Nephron (organoid): Measurements from ENCODE around the gene MECP2.

ENCODE experiments used
- H3K27ac Mint-ChIP-seq, 3 experiments: 2 replicates each; pipeline ENCODE4 v1.8.0; 2020; ENCODE audit warnings: mixed read lengths in 3 of 3, mild to moderate bottlenecking in 2 of 3, moderate library complexity in 1 of 3
- H3K27me3 Mint-ChIP-seq: 2 replicates; pipeline ENCODE4 v1.8.0; 2021; ENCODE audit warnings: low read depth, mild to moderate bottlenecking, moderate library complexity, mixed read lengths
- H3K36me3 Mint-ChIP-seq: 2 replicates; pipeline ENCODE4 v1.8.0; 2020; ENCODE audit warnings: low read depth, mixed read lengths
- H3K4me1 Mint-ChIP-seq: 2 replicates; pipeline ENCODE4 v1.8.0; 2020; ENCODE audit warnings: mixed read lengths
- H3K4me3 Mint-ChIP-seq, 3 experiments: 2 replicates each; pipeline ENCODE4 v1.8.0; 2020; ENCODE audit warnings: mild to moderate bottlenecking in 3 of 3, mixed read lengths in 3 of 3, moderate library complexity in 2 of 3
- H3K9me3 Mint-ChIP-seq: 2 replicates; pipeline ENCODE4 v1.8.0; 2020; ENCODE audit warnings: mixed read lengths
- TF ChIP-seq, protein P1 (sequence below), 3 experiments: fragments of 200-600 bp; sonication (generic); IDR thresholded peaks; one replicate each; pipeline ENCODE4 v1.5.0; 2021; ENCODE audit warnings: antibody characterized with exemption in 3 of 3; ENCODE audit not compliant: unreplicated experiment in 3 of 3

Gene MECP2

GRCh38 chrX:154125391-154126040, 28.0 kb upstream of the MECP2 start:
- Mint-ChIP-seq H3K27me3 (no peaks in the 10 kb centered on the region), H3K4me1 (peaks cover 6% of the 10 kb centered on the region)

GRCh38 chrX:154123241-154124219, 26.0 kb upstream of the MECP2 start:
- no peak overlapping the region for H3K27ac Mint-ChIP-seq

More at GRCh38 chrX:154125391-154126040, 28.0 kb upstream of the MECP2 start:
- TF ChIP-seq, protein P1, sequence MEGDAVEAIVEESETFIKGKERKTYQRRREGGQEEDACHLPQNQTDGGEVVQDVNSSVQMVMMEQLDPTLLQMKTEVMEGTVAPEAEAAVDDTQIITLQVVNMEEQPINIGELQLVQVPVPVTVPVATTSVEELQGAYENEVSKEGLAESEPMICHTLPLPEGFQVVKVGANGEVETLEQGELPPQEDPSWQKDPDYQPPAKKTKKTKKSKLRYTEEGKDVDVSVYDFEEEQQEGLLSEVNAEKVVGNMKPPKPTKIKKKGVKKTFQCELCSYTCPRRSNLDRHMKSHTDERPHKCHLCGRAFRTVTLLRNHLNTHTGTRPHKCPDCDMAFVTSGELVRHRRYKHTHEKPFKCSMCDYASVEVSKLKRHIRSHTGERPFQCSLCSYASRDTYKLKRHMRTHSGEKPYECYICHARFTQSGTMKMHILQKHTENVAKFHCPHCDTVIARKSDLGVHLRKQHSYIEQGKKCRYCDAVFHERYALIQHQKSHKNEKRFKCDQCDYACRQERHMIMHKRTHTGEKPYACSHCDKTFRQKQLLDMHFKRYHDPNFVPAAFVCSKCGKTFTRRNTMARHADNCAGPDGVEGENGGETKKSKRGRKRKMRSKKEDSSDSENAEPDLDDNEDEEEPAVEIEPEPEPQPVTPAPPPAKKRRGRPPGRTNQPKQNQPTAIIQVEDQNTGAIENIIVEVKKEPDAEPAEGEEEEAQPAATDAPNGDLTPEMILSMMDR (IDR thresholded peaks at IDR 0.05; ENCODE audit: unreplicated experiment in 3 of 3): no peak
- Mint-ChIP-seq H3K36me3 (no peaks in the 10 kb centered on the region), H3K27ac (no peak overlapping the region), H3K4me3 (no peak overlapping the region), H3K9me3 (peaks cover 11% of the 10 kb centered on the region)

DNA sequence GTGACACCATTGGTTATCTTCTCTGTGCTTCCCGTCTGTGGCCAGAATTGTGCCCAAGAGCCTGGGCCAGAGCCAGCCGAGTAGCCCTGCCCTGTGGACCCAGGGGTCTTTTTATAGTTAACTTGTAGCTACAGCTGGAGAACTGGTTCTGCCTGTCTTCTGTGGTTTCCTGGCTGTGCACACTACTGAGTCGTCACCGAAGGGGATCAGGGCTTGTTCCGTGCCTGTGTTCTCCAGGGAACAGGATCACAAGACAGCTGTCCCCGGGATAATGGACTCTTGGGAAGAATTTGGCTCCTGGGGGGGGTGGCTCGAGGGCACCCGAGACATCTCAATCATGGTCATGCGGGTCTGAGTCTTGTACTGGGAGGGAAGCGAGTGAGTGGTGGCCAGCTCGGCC, 24.4 kb upstream of the MECP2 start:
- Mint-ChIP-seq H3K4me1 (peaks cover 6% of the 10 kb centered on the region), H3K4me3 (no peak overlapping the region), H3K36me3 (no peaks in the 10 kb centered on the region), H3K27ac (peak overlapping the region in 1 of 3 experiments; percentile 63), H3K9me3 (peaks cover 17% of the 10 kb centered on the region), H3K27me3 (no peaks in the 10 kb centered on the region)
- TF ChIP-seq, protein P1 (IDR thresholded peaks at IDR 0.05; ENCODE audit: unreplicated experiment in 3 of 3): no peak

More at GRCh38 chrX:154123241-154124219, 26.0 kb upstream of the MECP2 start:
- no peaks in the 10 kb centered on the region for H3K27me3 Mint-ChIP-seq
- TF ChIP-seq, protein P1 (IDR thresholded peaks at IDR 0.05; ENCODE audit: unreplicated experiment in 3 of 3): no peak
- H3K4me3 Mint-ChIP-seq: no peak overlapping the region
- H3K36me3 Mint-ChIP-seq: no peaks in the 10 kb centered on the region
- peaks cover 6% of the 10 kb centered on the region for H3K4me1 Mint-ChIP-seq
- H3K9me3 Mint-ChIP-seq: peaks cover 14% of the 10 kb centered on the region

DNA sequence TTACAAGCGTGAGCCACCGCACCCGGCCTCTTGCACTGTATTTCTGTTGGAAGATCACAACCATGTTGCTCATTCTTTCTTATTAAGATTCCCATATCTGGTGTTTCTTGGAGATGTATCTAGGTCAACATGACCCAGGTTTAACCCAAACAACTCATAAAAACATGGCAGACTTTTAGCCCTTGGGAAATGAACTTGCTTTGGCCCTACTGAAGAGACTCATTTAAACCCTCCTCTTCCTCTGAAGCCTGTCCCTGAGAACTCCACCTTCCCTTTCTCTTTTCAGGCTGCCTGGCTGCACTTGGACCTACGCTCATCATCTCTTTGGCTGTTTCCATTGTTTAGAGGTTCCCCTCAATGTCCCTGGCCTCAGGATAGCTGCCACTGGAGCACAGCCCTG, 23.7 kb upstream of the MECP2 start:
- TF ChIP-seq, protein P1 (IDR thresholded peaks at IDR 0.05; ENCODE audit: unreplicated experiment in 3 of 3): no peak
- Mint-ChIP-seq H3K4me3 (no peak overlapping the region), H3K36me3 (no peaks in the 10 kb centered on the region), H3K9me3 (peaks cover 20% of the 10 kb centered on the region), H3K4me1 (peaks cover 6% of the 10 kb centered on the region), H3K27ac (no peak overlapping the region), H3K27me3 (no peaks in the 10 kb centered on the region)

GRCh38 chrX:154120567-154120966, 23.1 kb upstream of the MECP2 start:
- H3K36me3 Mint-ChIP-seq: no peaks in the 10 kb centered on the region
- peaks cover 6% of the 10 kb centered on the region for H3K4me1 Mint-ChIP-seq
- TF ChIP-seq, protein P1 (IDR thresholded peaks at IDR 0.05; ENCODE audit: unreplicated experiment in 3 of 3): no peak
- H3K9me3 Mint-ChIP-seq: peaks cover 22% of the 10 kb centered on the region
- no peaks in the 10 kb centered on the region for H3K27me3 Mint-ChIP-seq
- no peak overlapping the region for H3K4me3 Mint-ChIP-seq
- H3K27ac Mint-ChIP-seq: no peak overlapping the region
